Smooth muscle cell (in vitro differentiated cells): ENCODE results near the gene EXOSC7. TPM values are rescaled to one million over a fixed set of nuclear protein-coding genes. Genes with fewer than 3 reads are reported as not detected.
"Not testable (repeated sequence)": the region's sequence is repeated elsewhere in the genome, so short reads cannot be mapped to it uniquely, and the experiment has no call there.

Experiments used
- DNase-seq: peaks from one replicate; lab custom pipeline; 2025; ENCODE audit not compliant: unreplicated experiment; lab: John Stamatoyannopoulos, UW
- H2AFZ ChIP-seq: fragments of 200-600 bp; sonication (generic); 2 replicates; pipeline ENCODE4 v1.6.0; 2016; ENCODE audit warnings: antibody characterized with exemption, low read depth, mild to moderate bottlenecking
- H3F3A ChIP-seq: fragments of 200-600 bp; sonication (generic); 2 replicates; pipeline ENCODE4 v1.6.0; 2017; ENCODE audit warnings: antibody characterized with exemption, low read depth
- H3K27ac ChIP-seq: fragments of 200-600 bp; sonication (generic); 2 replicates; pipeline ENCODE4 v1.5.1; 2016; ENCODE audit warnings: low read depth, mild to moderate bottlenecking
- H3K27me3 ChIP-seq: fragments of 200-600 bp; sonication (generic); 2 replicates; pipeline ENCODE4 v1.6.1; 2016; ENCODE audit warnings: low read depth, mild to moderate bottlenecking
- H3K36me3 ChIP-seq: fragments of 200-600 bp; sonication (generic); 2 replicates; pipeline ENCODE4 v1.5.1; 2016; ENCODE audit warnings: low read depth
- H3K4me1 ChIP-seq: fragments of 200-600 bp; sonication (generic); 2 replicates; pipeline ENCODE4 v1.5.1; 2016; ENCODE audit warnings: low read depth
- H3K4me2 ChIP-seq: fragments of 200-600 bp; sonication (generic); 2 replicates; pipeline ENCODE4 v1.6.0; 2016; ENCODE audit warnings: mild to moderate bottlenecking
- H3K4me3 ChIP-seq: fragments of 200-600 bp; sonication (generic); 2 replicates; pipeline ENCODE4 v1.5.1; 2016; ENCODE audit warnings: mild to moderate bottlenecking
- H3K79me2 ChIP-seq: fragments of 200-600 bp; sonication (generic); 2 replicates; pipeline ENCODE4 v1.6.0; 2016; ENCODE audit warnings: low read depth, mild to moderate bottlenecking
- H3K9ac ChIP-seq: fragments of 200-600 bp; sonication (generic); 2 replicates; pipeline ENCODE4 v1.6.0; 2016; ENCODE audit warnings: low read depth
- H3K9me3 ChIP-seq: fragments of 200-600 bp; sonication (generic); replicated peaks from 2 replicates; pipeline ENCODE4 v1.5.1; 2016; ENCODE audit warnings: low read depth
- H4K20me1 ChIP-seq: fragments of 200-600 bp; sonication (generic); 2 replicates; pipeline ENCODE4 v1.6.0; 2016; ENCODE audit warnings: low read depth
- WGBS: methylation state at CpG from one replicate; pipeline ENCODE4 v1.1.7; 2016; ENCODE audit warnings: low lambda C conversion rate; 5-methylcytosine and 5-hydroxymethylcytosine counted together
- polyA plus RNA-seq: library from polyadenylated mRNA; unstranded; fragments of >200 nt; fragmentation: Nextera tagmentation; extraction: Ambion mirVana; gene quantifications from 2 replicates; pipeline ENCODE4 v1.2.1, GENCODE V29; 2016
- total RNA-seq: library from RNA; depleted of rRNA; stranded (reverse); fragments of >200 nt; gene quantifications from 2 replicates; pipeline ENCODE4 v1.2.3, GENCODE V29; 2014
- TF ChIP-seq, protein P1 (sequence below): fragments of 200-600 bp; sonication (generic); IDR thresholded peaks from 2 replicates; pipeline ENCODE4 v1.5.1; 2017; ENCODE audit warnings: borderline replicate concordance, mild to moderate bottlenecking, antibody characterized with exemption; ENCODE audit not compliant: insufficient read depth, poor library complexity, severe bottlenecking

The EXOSC7 gene
- total and polyA plus RNA-seq, 2 experiments from 2014 or later, result 42.2 to 49.0 TPM

DNA sequence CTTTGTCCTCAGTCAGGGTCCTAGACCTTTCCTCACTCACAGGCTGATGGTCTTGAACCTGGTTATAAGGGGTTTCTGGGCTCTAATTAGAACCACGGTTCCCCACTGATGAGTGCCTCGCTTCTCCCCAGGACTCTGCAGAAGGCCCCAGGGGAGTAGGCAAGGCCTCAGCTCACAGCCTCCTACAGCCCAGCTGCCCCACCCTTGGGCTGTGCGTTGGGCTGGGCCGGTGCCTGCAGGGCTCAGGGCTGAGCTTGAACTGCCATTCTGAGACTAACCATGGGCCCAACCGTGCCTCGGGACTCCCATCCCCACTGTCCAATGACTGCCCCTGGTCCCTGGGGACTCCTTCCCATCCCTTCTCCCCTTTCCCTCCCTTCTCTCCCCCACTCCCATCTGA lies 75.6 kb downstream of the EXOSC7 start:
- peaks cover 24% of the 10 kb centered on the region for H3F3A ChIP-seq
- 96% methylated on average over 6 of the region's 6 CpGs for WGBS

DNA sequence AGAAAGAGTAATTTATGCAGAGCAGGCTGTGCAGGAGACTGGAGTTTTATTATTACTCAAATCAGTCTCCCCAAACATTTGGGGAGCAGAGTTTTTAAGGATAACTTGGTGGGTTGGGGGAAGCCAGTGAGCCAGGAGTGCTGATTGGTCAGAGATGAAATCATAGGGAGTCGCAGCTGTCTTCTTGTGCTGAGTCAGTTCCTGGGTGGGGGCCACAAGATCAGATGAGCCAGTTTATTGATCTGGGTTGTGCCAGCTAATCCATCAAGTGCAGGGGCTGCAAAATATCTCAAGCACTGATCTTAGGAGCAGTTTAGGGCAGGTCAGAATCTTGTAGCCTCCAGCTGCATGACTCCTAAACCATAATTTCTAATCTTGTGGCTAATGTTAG lies 77.8 kb downstream of the EXOSC7 start:
- H3K79me2 ChIP-seq, H4K20me1 ChIP-seq, H2AFZ ChIP-seq, DNase-seq, H3K36me3 ChIP-seq, H3K9me3 ChIP-seq, H3K27me3 ChIP-seq, H3K4me3 ChIP-seq, H3K9ac ChIP-seq, H3K4me2 ChIP-seq, H3K27ac ChIP-seq: not testable (repeated sequence)
- peaks cover 20% of the 10 kb centered on the region for H3K4me1 ChIP-seq
- peaks cover 32% of the 10 kb centered on the region for H3F3A ChIP-seq
- 47% methylated on average over 1 of the region's 1 CpG for WGBS

More for the DNA sequence above, 75.6 kb downstream of the EXOSC7 start:
- TF ChIP-seq, protein P1, sequence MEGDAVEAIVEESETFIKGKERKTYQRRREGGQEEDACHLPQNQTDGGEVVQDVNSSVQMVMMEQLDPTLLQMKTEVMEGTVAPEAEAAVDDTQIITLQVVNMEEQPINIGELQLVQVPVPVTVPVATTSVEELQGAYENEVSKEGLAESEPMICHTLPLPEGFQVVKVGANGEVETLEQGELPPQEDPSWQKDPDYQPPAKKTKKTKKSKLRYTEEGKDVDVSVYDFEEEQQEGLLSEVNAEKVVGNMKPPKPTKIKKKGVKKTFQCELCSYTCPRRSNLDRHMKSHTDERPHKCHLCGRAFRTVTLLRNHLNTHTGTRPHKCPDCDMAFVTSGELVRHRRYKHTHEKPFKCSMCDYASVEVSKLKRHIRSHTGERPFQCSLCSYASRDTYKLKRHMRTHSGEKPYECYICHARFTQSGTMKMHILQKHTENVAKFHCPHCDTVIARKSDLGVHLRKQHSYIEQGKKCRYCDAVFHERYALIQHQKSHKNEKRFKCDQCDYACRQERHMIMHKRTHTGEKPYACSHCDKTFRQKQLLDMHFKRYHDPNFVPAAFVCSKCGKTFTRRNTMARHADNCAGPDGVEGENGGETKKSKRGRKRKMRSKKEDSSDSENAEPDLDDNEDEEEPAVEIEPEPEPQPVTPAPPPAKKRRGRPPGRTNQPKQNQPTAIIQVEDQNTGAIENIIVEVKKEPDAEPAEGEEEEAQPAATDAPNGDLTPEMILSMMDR, result no peak
- no peak overlapping the region for H3K4me2 ChIP-seq
- no peaks in the 10 kb centered on the region for H3K36me3 ChIP-seq
- H4K20me1 ChIP-seq, result no peaks in the 10 kb centered on the region
- no peak overlapping the region for H2AFZ ChIP-seq
- peaks cover 20% of the 10 kb centered on the region for H3K4me1 ChIP-seq
- no peaks in the 10 kb centered on the region for H3K9me3 ChIP-seq
- no peak for DNase-seq
- H3K79me2 ChIP-seq, result no peaks in the 10 kb centered on the region
- no peak overlapping the region for H3K27ac ChIP-seq
- no peaks in the 10 kb centered on the region for H3K27me3 ChIP-seq
- H3K4me3 ChIP-seq, result no peak overlapping the region
- H3K9ac ChIP-seq, result no peak overlapping the region

DNA sequence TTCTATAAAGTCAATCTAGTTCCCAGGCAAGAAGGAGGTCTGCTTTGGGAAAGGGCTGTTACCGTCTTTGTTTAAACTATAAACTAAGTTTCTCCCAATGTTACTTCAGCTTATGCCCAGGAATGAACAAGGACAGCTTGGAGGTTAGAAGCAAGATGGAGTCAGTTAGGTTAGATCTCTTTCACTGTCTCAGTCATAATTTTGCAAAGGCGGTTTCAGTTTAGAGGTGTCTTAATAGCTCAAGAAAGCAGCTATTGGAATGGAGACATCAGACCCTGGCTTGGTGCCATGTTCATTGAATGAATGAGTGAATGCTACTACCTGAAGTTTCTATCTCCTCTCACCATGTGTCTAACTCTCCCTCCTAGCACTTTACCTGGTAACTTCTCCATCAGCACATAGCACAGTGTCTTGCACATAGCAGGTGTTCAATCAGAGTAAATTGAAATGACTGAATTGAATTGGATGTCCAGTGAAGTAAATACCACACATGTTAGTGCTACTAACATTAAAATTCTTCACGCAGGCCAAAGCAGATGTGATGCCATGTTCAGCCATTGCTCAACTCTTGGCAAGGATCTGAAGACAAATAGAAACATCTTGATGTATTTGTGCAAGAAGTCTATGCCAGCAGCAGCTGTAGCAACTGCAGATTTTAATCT lies 78.3 kb downstream of the EXOSC7 start:
- H3K4me1 ChIP-seq, result peaks cover 20% of the 10 kb centered on the region
- no peak overlapping the region for H3K4me3 ChIP-seq
- H3F3A ChIP-seq, result peaks cover 32% of the 10 kb centered on the region
- no peak for DNase-seq
- WGBS, result 84% methylated on average over 3 of the region's 3 CpGs
- H3K4me2 ChIP-seq, result peak overlapping the region; percentile 70
- H2AFZ ChIP-seq, result no peak overlapping the region
- H4K20me1 ChIP-seq, result no peaks in the 10 kb centered on the region
- H3K9ac ChIP-seq, result peak overlapping the region; percentile 71
- peak overlapping the region; percentile 90 for H3K27ac ChIP-seq
- no peaks in the 10 kb centered on the region for H3K36me3 ChIP-seq
- no peaks in the 10 kb centered on the region for H3K9me3 ChIP-seq
- H3K27me3 ChIP-seq, result no peaks in the 10 kb centered on the region
- H3K79me2 ChIP-seq, result no peaks in the 10 kb centered on the region
- TF ChIP-seq, protein P1, result no peak

DNA sequence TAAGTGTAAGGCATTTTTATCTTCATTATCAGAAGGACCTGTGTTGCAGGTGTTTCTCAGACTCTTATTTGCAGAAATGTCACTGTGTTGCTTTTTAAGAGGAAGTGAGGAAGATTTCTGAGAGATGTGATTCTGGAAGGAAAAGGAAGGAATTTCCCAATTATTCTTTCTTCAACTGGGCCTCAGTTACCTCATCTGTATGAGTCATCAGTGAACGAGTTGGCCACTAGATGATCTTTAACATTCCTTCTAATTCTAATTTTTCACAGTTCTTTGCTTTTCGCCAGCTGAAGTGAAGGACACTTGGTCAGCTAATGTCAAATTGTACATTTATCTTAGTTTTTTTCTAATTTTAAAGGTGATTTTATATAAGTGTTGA lies 79.0 kb downstream of the EXOSC7 start:
- H3K9me3 ChIP-seq, result no peaks in the 10 kb centered on the region
- H2AFZ ChIP-seq, result no peak overlapping the region
- no peak overlapping the region for H3K4me3 ChIP-seq
- H3K79me2 ChIP-seq, result no peaks in the 10 kb centered on the region
- TF ChIP-seq, protein P1, result no peak
- peaks cover 32% of the 10 kb centered on the region for H3F3A ChIP-seq
- DNase-seq, result no peak
- peak overlapping the region; percentile 70 for H3K4me2 ChIP-seq
- H3K36me3 ChIP-seq, result no peaks in the 10 kb centered on the region
- peak overlapping the region; percentile 71 for H3K9ac ChIP-seq
- H3K27me3 ChIP-seq, result no peaks in the 10 kb centered on the region
- H3K27ac ChIP-seq, result peak overlapping the region; percentile 90
- H4K20me1 ChIP-seq, result no peaks in the 10 kb centered on the region
- 27% methylated on average over 2 of the region's 2 CpGs for WGBS
- peaks cover 22% of the 10 kb centered on the region for H3K4me1 ChIP-seq
